IPS DF 6.9 (cell line): ENCODE results near the gene PCDH15.

ENCODE experiments used
- DNase-seq: peaks from one replicate; pipeline ENCODE4 v3.0.0-alpha.2; 2013; ENCODE audit warnings: low read depth, low spot score
- H3K27ac ChIP-seq: one replicate; pipeline ENCODE4 v1.5.1; 2013; ENCODE audit warnings: low read length, control low read depth
- H3K27me3 ChIP-seq: 2 replicates; pipeline ENCODE4 v1.6.1; 2013; ENCODE audit warnings: mild to moderate bottlenecking, low read length; ENCODE audit not compliant: control insufficient read depth, insufficient read depth
- H3K36me3 ChIP-seq: 2 replicates; pipeline ENCODE4 v1.6.1; 2013; ENCODE audit warnings: low read length; ENCODE audit not compliant: control insufficient read depth, insufficient read depth
- H3K4me1 ChIP-seq: 2 replicates; pipeline ENCODE4 v1.6.1; 2013; ENCODE audit warnings: low read length; ENCODE audit not compliant: control insufficient read depth, insufficient read depth
- H3K4me3 ChIP-seq: 2 replicates; pipeline ENCODE4 v1.5.1; 2013; ENCODE audit warnings: mild to moderate bottlenecking, low read length
- H3K9me3 ChIP-seq: 2 replicates; pipeline ENCODE4 v1.6.1; 2013; ENCODE audit warnings: low read length, inconsistent platforms; ENCODE audit not compliant: control insufficient read depth, insufficient read depth
- WGBS: extraction: QIAGEN DNeasy Blood & Tissue Kit; methylation state at CpG from one replicate; pipeline ENCODE4 v1.1.7; 2013; ENCODE audit warnings: mixed read lengths, missing lambda C conversion rate; ENCODE audit not compliant: insufficient read length, insufficient coverage; 5-methylcytosine and 5-hydroxymethylcytosine counted together

PCDH15 gene

GRCh38 chr10:54796881-54797280 is 4.2 kb downstream of the PCDH15 start:
- no peaks in the 10 kb centered on the region for H3K4me1 ChIP-seq
- DNase-seq = no peak
- no peaks in the 10 kb centered on the region for H3K9me3 ChIP-seq
- H3K27me3 ChIP-seq = no peaks in the 10 kb centered on the region
- no CpG with 5 or more reads among the region's 3 CpGs for WGBS
- H3K27ac ChIP-seq = no peak overlapping the region
- no peaks in the 10 kb centered on the region for H3K36me3 ChIP-seq
- no peak overlapping the region for H3K4me3 ChIP-seq

GRCh38 chr10:54776622-54777021 is 24.4 kb downstream of the PCDH15 start:
- H3K4me3 ChIP-seq = no peak overlapping the region
- H3K27ac ChIP-seq = no peak overlapping the region
- no peaks in the 10 kb centered on the region for H3K27me3 ChIP-seq
- H3K36me3 ChIP-seq = no peaks in the 10 kb centered on the region
- WGBS = no CpG with 5 or more reads among the region's 4 CpGs
- no peaks in the 10 kb centered on the region for H3K4me1 ChIP-seq
- no peaks in the 10 kb centered on the region for H3K9me3 ChIP-seq
- DNase-seq = no peak

- DNase-seq = no peak
These were observed 28.4 kb downstream of the PCDH15 start for GRCh38 chr10:54772468-54773122.

DNA sequence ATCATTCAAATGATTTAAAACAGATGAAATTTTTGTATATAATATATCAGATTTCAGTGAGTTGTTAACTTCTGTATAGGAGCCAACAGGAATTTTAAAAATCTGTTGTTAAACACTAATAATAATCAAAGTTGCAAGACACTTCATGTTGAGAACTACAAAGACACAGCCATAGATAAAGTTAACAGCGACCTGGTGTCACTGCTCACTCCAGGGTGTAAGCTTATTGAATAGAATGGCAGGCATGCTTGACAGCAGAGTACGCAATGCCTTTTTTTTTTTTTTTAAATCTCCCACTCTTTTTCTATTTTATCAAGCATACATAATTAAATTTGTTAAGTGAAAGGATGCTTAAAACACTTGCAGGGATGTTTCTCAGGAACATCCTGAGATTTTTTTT is 32.0 kb downstream of the PCDH15 start:
- DNase-seq = no peak
- Histone ChIP-seq H3K36me3 (no peaks in the 10 kb centered on the region), H3K4me3 (no peak overlapping the region), H3K27me3 (no peaks in the 10 kb centered on the region), H3K4me1 (no peaks in the 10 kb centered on the region), H3K9me3 (no peaks in the 10 kb centered on the region), H3K27ac (no peak overlapping the region)
- WGBS = no CpG with 5 or more reads among the region's 2 CpGs

More at GRCh38 chr10:54772468-54773122, 28.4 kb downstream of the PCDH15 start:
- Histone ChIP-seq H3K9me3 (no peaks in the 10 kb centered on the region), H3K27me3 (no peaks in the 10 kb centered on the region), H3K27ac (no peak overlapping the region), H3K4me1 (no peaks in the 10 kb centered on the region), H3K4me3 (no peak overlapping the region), H3K36me3 (no peaks in the 10 kb centered on the region)
- no CpG with 5 or more reads among the region's 6 CpGs for WGBS

- no peak overlapping the region for H3K4me3 ChIP-seq
- no peaks in the 10 kb centered on the region for H3K4me1 ChIP-seq
- no CpG with 5 or more reads among the region's 2 CpGs for WGBS
- H3K27me3 ChIP-seq = no peaks in the 10 kb centered on the region
- no peak for DNase-seq
- H3K27ac ChIP-seq = no peak overlapping the region
- no peaks in the 10 kb centered on the region for H3K9me3 ChIP-seq
- H3K36me3 ChIP-seq = no peaks in the 10 kb centered on the region
These were observed 42.2 kb downstream of the PCDH15 start for GRCh38 chr10:54758791-54759190.

DNA sequence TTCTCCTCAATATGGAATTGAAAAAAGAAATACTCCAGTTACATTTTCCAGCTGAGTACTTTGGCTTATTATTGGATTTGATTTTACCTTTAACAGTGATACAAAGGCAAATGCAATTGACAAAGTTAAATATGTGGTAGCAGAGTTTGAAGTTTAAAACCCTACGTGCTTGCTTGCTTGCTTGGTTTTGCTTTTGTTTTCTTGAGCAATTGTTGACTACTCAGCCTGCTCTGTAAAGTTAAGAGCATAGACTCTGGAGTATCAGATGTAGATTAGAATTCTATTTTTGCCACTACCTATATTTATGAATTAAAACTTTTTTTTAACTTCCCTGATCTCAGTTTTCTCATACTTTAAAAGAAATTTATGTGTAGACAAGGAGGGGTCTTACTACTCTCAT is 51.4 kb downstream of the PCDH15 start:
- H3K9me3 ChIP-seq = no peaks in the 10 kb centered on the region
- H3K27me3 ChIP-seq = no peaks in the 10 kb centered on the region
- H3K36me3 ChIP-seq = no peaks in the 10 kb centered on the region
- no peaks in the 10 kb centered on the region for H3K4me1 ChIP-seq
- no peak for DNase-seq
- H3K4me3 ChIP-seq = no peak overlapping the region
- H3K27ac ChIP-seq = no peak overlapping the region
- WGBS = no CpG with 5 or more reads among the region's 1 CpG

- H3K36me3 ChIP-seq = no peaks in the 10 kb centered on the region
- H3K4me1 ChIP-seq = no peaks in the 10 kb centered on the region
- H3K9me3 ChIP-seq = no peaks in the 10 kb centered on the region
- H3K27me3 ChIP-seq = no peaks in the 10 kb centered on the region
- no peak overlapping the region for H3K4me3 ChIP-seq
- DNase-seq = no peak
- WGBS = no CpG with 5 or more reads among the region's 2 CpGs
- H3K27ac ChIP-seq = no peak overlapping the region
These were observed 55.6 kb downstream of the PCDH15 start for GRCh38 chr10:54745436-54745835.

- no peaks in the 10 kb centered on the region for H3K27me3 ChIP-seq
- H3K4me3 ChIP-seq = no peak overlapping the region
- no peak for DNase-seq
- H3K36me3 ChIP-seq = no peaks in the 10 kb centered on the region
- no peak overlapping the region for H3K27ac ChIP-seq
- H3K9me3 ChIP-seq = no peaks in the 10 kb centered on the region
- H3K4me1 ChIP-seq = no peaks in the 10 kb centered on the region
- no CpG with 5 or more reads among the region's 4 CpGs for WGBS
These were observed 58.6 kb downstream of the PCDH15 start for GRCh38 chr10:54742416-54742815.

DNA sequence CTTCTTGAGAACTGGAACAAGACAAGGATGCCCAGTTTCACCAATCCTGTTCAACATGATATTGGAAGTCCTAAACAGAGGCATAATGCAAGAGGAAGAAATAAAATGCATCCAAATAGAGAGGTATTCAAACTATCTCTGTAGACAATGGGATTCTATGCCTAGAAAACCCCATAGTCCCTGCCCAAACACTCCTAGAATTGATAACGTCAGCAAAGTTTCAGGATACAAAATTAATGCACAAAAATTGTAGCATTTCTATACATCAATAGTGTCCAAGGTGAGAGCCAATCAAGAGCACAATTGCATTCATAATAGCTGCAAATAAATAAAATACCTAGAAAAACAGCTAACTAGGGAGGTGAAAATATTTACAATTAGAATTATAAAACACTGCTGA is 72.5 kb downstream of the PCDH15 start:
- Histone ChIP-seq H3K9me3 (no peaks in the 10 kb centered on the region), H3K36me3 (no peaks in the 10 kb centered on the region), H3K27ac (no peak overlapping the region), H3K4me3 (no peak overlapping the region), H3K27me3 (no peaks in the 10 kb centered on the region), H3K4me1 (no peaks in the 10 kb centered on the region)
- DNase-seq = no peak
- WGBS = no CpG with 5 or more reads among the region's 1 CpG

GRCh38 chr10:54722075-54722474 is 79.0 kb downstream of the PCDH15 start:
- whole genome bisulfite sequencing = no CpG with 5 or more reads among the region's 1 CpG
- DNase-seq = no peak
- H3K4me3 ChIP-seq = no peak overlapping the region
- no peaks in the 10 kb centered on the region for H3K27me3 ChIP-seq
- H3K27ac ChIP-seq = no peak overlapping the region
- no peaks in the 10 kb centered on the region for H3K36me3 ChIP-seq
- no peaks in the 10 kb centered on the region for H3K4me1 ChIP-seq
- no peaks in the 10 kb centered on the region for H3K9me3 ChIP-seq

DNA sequence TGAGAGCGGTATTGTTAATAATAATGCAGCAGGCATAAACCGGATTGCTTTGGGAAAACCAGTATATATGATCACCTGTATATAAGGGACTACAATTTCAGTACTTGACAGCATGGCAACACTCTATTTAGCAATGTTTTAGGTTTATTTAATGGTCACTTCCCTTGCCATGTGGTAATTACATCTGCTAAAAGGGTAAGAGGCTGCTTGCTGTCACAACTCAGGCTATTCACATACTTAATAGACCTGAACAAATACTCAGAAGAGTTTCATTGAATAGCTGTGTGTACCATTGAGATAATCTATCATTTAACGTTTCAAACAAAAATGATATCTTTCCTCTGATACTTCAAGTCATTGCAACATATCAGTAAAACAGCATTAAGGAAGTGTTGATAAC is 90.1 kb downstream of the PCDH15 start:
- Histone ChIP-seq H3K27ac (no peak overlapping the region), H3K4me1 (no peaks in the 10 kb centered on the region), H3K4me3 (no peak overlapping the region), H3K9me3 (no peaks in the 10 kb centered on the region), H3K36me3 (no peaks in the 10 kb centered on the region; the same call in 1 of the 2 replicates), H3K27me3 (no peaks in the 10 kb centered on the region)
- no peak for DNase-seq
- WGBS = no CpG with 5 or more reads among the region's 3 CpGs
